SJSA1 (cell line): Measurements from ENCODE around the gene KCNE1. TPM values are rescaled to one million over a fixed set of nuclear protein-coding genes. Genes with fewer than 3 reads are reported as not detected.
"Not testable (repeated sequence)": the region's sequence is repeated elsewhere in the genome, so short reads cannot be mapped to it uniquely, and the experiment has no call there.

Experiments used
- DNase-seq, 2 experiments: peaks; one replicate each; pipeline ENCODE4 v3.0.0-alpha.2; 2015 to 2020; ENCODE audit warnings: low spot score in 2 of 2, low read depth in 1 of 2
- H3K27ac ChIP-seq: fragments of 250-450 bp; sonication (Bioruptor Pico); 2 replicates; pipeline ENCODE4 v1.5.1; 2020; ENCODE audit warnings: mild to moderate bottlenecking, moderate library complexity
- H3K27me3 ChIP-seq: fragments of 250-450 bp; sonication (Bioruptor Pico); replicated peaks from 2 replicates; pipeline ENCODE4 v1.5.1; 2020; ENCODE audit warnings: mild to moderate bottlenecking, moderate library complexity
- H3K36me3 ChIP-seq: fragments of 250-450 bp; sonication (Bioruptor Pico); 2 replicates; pipeline ENCODE4 v1.5.1; 2020; ENCODE audit warnings: mild to moderate bottlenecking
- H3K4me1 ChIP-seq: fragments of 250-450 bp; sonication (Bioruptor Pico); replicated peaks from 2 replicates; pipeline ENCODE4 v1.6.1; 2021; ENCODE audit warnings: mild to moderate bottlenecking
- H3K4me3 ChIP-seq: fragments of 250-450 bp; sonication (Bioruptor Pico); 2 replicates; pipeline ENCODE4 v1.5.1; 2020; ENCODE audit warnings: mild to moderate bottlenecking
- H3K9me3 ChIP-seq: fragments of 250-450 bp; sonication (Bioruptor Pico); replicated peaks from 2 replicates; pipeline ENCODE4 v1.5.1; 2020; ENCODE audit warnings: mild to moderate bottlenecking
- total RNA-seq: library from RNA; depleted of rRNA; stranded (reverse); fragments of >200 nt; shearing (Covaris generic); gene quantifications from 2 replicates; pipeline ENCODE4 v1.2.3, GENCODE V29; 2014

The KCNE1 gene
- total RNA-seq, 1 experiment from 2014 or later = 2.2 TPM

DNA sequence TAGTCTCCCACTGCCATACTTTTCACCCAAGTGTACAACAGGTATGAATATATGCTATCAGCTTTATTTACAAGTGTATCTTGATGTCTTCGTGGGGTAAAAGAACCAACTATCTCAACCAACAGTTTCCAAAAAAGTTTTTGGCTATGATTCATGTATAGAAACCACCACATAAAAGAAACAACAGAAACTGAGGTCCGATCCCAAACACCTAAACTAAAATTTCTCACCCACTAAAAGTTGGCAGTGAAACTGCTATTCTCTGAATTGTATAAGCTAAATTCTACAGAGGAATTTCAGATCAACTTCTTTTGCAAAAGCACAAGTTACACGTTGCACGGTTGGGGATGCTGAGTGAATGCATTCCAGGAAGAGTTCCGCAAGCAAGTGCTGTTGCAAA is 5.0 kb upstream of the KCNE1 start:
- DNase-seq = no peak
- Histone ChIP-seq H3K4me3 (no peak overlapping the region), H3K27ac (no peak overlapping the region), H3K9me3 (no peaks in the 10 kb centered on the region), H3K4me1 (no peaks in the 10 kb centered on the region), H3K36me3 (peaks cover 74% of the 10 kb centered on the region), H3K27me3 (no peaks in the 10 kb centered on the region)

DNA sequence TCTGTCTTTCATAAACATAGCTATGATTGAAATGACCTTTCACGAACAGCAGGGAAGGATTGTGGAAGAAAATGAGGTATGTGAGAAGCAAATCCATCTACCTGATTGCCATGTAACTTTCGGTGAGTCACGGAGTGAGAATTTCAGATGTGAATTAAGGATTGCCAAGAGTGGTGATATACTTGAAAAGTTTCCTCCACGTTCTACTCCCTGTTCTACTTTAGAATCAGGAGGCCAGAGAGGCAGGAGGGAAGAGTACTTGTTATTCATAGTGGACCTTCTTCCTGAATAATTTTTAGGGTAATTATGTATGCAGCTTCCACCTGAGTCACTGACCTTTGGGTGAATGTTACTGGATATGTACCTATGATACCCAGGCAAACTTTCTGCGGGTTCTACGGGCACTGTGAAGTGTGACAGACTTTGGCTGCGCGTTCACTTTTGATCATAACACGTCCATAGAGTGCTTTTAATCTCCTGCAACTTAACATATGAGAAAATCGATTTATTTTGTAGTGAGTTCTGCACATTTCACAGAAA is 2.6 kb upstream of the KCNE1 start:
- no peak overlapping the region for H3K27ac ChIP-seq
- H3K27me3 ChIP-seq = no peaks in the 10 kb centered on the region
- no peaks in the 10 kb centered on the region for H3K4me1 ChIP-seq
- no peak overlapping the region for H3K4me3 ChIP-seq
- no peak for DNase-seq
- no peaks in the 10 kb centered on the region for H3K9me3 ChIP-seq
- peaks cover 54% of the 10 kb centered on the region for H3K36me3 ChIP-seq

DNA sequence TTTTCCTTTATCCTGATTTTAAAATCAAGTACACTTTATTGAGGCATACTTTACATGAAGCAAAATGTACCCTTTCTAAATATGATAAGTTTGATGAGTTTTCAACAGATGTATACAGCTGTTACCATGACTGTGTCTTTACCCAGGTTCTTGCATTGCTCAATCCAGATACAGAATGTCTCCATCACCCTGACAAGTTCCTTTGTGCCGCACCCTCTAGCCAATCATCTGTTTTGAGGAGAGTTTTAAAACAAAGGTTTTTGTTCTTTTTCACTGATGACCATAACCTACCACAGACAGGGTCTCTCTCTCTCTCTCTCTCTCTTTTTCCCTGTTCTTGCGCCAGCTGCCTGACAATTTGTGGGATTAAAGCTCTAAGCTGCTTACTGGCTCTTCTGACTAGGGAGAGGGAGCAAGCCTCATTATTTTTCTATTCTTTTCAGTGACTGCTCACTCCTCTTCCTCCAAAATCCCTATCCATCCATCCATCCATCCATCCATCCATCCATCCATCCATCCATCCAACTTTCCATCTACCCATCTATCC is 1.2 kb upstream of the KCNE1 start:
- peaks cover 41% of the 10 kb centered on the region for H3K36me3 ChIP-seq
- no peak for DNase-seq

DNA sequence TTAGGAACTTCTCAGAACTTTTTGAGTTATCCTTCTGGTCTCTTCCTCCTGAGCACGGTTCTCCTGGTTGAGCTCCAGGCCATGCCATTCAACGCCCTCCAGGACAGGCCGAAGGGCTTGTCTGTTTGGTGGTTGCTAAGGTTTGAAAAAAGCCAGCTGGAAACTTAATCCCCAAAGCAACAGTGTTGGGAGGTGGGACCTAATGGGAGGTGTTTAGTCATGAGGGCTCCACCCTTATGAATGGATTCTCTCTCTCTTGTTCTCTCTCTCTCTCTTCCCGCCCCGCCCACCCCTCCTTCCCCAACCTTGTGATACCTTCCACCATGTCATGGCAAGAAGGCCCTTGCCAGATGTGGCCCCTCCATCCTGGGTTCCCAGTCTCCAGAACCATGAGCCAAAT is 829 bp downstream of the KCNE1 start:
- Histone ChIP-seq H3K4me3 (no peak overlapping the region), H3K36me3 (peaks cover 21% of the 10 kb centered on the region), H3K4me1 (no peaks in the 10 kb centered on the region), H3K9me3 (no peaks in the 10 kb centered on the region), H3K27ac (no peak overlapping the region), H3K27me3 (no peaks in the 10 kb centered on the region)
- no peak for DNase-seq

More for the DNA sequence above, 1.2 kb upstream of the KCNE1 start:
- Histone ChIP-seq H3K9me3 (no peaks in the 10 kb centered on the region), H3K4me1 (no peaks in the 10 kb centered on the region), H3K27me3 (no peaks in the 10 kb centered on the region), H3K27ac (no peak overlapping the region), H3K4me3 (no peak overlapping the region)

DNA sequence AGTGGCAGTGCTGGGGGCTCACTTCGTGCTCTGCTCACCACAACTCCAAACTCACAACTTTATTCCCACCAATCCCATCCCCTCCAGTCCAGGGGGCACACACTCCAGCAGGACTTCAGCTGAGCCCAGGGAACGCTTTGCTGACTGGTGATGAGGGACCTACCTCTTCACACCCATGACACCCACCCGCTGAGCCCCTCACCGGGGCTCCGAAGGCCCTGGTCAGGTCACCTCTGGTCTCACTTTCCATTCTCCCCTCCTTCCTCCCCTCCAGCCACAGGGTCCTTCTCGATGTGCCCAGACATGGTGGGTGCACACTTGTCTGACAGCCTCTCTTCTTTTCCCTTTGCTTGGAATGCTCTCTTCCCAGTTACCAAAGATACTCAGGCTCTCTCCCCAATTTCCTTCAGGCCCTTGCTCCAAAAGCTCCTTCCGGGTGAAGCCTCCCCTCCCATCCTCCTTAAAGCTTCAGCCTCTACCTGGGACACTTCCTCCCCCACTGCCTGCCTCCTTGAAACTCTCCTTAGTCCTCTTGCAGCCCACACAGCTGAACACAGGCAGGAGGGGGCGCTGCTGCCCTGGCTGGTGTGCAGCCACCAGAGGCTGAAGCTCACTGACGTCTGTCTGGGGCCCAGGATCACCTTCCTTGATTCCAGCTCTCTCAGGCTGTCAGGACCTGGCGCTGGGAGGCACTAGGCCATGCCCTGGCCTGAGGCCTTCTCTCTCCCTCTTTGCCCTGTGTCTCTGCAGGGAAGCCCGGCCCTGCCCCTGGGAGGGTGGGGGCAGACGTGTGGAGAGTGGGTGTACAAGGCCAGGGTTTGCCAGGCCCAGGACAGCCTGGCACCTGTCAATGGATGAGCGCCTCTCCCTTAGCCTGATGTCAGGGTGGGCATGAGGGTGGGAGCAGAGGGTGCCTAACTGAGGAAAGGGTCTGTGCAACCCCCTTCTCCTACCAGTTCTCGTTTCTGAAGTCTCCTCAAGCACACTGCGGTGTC is 1.6 kb downstream of the KCNE1 start:
- DNase-seq = peak; percentile 68 to 81

DNA sequence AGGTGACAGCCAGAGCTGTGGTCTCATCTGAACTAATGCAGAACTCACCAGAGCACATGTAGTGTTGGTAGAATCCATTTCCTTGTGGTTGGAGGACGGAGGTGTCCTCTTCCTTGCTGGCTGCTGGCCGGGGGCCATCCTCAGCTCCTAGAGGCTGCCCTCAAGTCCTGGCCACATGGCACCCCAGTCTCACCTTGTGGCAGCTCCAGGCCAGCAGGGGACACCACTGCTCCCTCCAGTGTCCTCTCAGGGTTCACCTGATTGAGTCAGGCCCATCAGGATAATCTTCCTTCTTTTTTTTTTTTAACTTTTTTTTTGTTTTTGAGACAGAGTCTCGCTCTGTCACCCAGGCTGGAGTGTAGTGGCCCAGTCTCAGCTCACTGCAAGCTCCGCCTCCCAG is 2.9 kb downstream of the KCNE1 start:
- Histone ChIP-seq H3K27ac (no peak overlapping the region), H3K9me3 (no peaks in the 10 kb centered on the region), H3K27me3 (no peaks in the 10 kb centered on the region), H3K4me3 (no peak overlapping the region), H3K4me1 (no peaks in the 10 kb centered on the region), H3K36me3 (0 out of 2 replicates have a peak, but pooled peaks cover 5% of the 10 kb centered on the region)
- DNase-seq = no peak

More for the DNA sequence above, 1.6 kb downstream of the KCNE1 start:
- no peaks in the 10 kb centered on the region for H3K9me3 ChIP-seq
- H3K27ac ChIP-seq = no peak overlapping the region
- H3K36me3 ChIP-seq = peaks cover 13% of the 10 kb centered on the region
- H3K4me3 ChIP-seq = no peak overlapping the region
- no peaks in the 10 kb centered on the region for H3K27me3 ChIP-seq
- H3K4me1 ChIP-seq = no peaks in the 10 kb centered on the region

DNA sequence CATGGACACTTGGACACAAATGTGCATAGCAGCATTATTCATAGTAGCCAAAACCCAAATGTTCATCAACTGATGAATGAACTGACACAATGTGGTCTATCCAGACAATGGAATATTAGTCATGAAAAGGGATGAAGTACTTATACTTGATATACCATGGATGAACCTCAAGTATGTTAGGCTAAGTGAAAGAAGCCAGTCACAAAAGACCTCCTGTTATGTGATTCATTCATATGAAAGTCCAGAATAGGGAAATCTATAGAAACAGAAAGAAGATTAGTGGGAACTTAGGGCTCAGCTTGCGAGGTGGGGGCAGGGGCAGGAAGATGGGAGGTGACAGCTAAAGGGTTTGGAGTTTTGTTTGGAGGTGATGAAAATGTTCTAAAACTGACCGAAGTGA is 7.4 kb downstream of the KCNE1 start:
- Histone ChIP-seq H3K36me3 (no peaks in the 10 kb centered on the region), H3K27ac (no peak overlapping the region), H3K27me3 (no peaks in the 10 kb centered on the region), H3K4me3 (no peak overlapping the region), H3K9me3 (no peaks in the 10 kb centered on the region), H3K4me1 (peaks cover 6% of the 10 kb centered on the region; the same call in 1 of the 2 replicates)
- no peak for DNase-seq

DNA sequence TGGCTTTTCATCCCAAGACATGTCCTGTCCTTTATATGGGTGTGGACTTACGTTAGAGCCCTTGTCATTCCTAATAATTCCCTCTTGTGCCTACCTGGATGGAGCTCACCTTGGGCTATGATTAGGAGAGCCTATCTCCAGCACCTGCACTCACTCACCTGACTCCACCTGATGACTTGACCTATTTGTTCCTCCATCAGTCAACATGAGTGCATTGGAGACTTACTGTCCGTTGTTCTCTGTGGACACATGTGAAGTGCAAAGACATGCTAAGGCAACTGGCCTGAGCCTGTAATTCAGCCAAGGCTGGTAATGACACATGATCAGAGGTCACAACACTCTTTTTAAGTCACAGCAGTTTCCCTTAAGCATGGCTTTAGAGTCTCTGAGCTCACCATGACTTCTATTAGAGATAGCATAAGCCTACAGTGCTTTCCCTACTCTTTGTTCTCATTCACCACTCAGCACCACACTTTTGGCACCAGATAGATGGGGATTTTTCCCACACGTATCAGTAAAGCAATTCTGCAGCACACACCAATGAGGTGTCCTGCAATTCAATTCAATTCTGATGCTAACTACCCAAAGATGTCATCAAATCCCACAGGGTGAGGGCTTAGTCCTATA is 9.4 kb downstream of the KCNE1 start:
- Histone ChIP-seq H3K4me3 (no peak overlapping the region), H3K9me3 (no peaks in the 10 kb centered on the region; the same call in 1 of the 2 replicates), H3K27me3 (no peaks in the 10 kb centered on the region), H3K4me1 (peaks cover 6% of the 10 kb centered on the region; the same call in 1 of the 2 replicates), H3K27ac (no peak overlapping the region), H3K36me3 (no peaks in the 10 kb centered on the region)
- DNase-seq = no peak

DNA sequence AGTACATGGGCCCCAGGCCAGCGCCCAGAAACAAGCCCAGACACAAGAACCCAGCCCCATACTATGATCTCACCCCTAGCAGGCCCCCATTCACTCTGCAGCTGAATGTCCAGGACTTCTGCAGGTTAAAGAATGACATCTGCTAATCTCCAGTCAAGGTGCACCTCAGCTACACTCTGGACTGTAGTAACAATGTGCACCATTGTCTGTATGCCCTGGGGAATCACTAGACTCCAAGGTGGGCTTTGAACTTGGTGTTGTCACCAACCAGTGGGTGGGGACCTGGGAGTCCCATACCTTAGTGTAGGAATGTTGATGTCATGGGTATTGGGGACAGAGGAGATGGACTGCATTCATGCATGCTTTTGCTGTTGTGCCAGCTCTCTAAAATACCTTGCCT is 10.3 kb downstream of the KCNE1 start:
- Histone ChIP-seq H3K27ac (no peak overlapping the region), H3K4me3 (no peak overlapping the region), H3K4me1 (peaks cover 6% of the 10 kb centered on the region; the same call in 1 of the 2 replicates), H3K36me3 (no peaks in the 10 kb centered on the region), H3K9me3 (no peaks in the 10 kb centered on the region; the same call in 1 of the 2 replicates), H3K27me3 (no peaks in the 10 kb centered on the region)
- no peak for DNase-seq

DNA sequence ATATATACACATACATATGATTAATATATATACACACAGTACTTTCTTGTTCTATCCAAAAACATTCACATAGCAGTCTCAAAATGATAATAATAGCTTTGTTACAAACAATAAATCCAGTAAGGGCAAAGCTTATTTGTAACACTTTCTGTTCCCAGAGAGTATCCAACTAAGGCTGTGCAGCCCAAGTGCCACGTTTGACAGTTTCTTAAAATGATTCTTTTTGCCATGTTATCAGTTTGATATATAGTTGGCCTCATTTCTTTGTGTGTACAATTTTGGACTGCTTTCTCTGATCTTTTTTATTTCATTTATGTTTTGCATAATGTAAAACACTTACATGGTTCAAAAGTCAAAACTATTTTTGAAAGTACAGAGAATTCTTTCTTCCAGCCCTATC is 11.8 kb downstream of the KCNE1 start:
- H3K27me3 ChIP-seq = no peaks in the 10 kb centered on the region
- no peak overlapping the region for H3K4me3 ChIP-seq
- H3K36me3 ChIP-seq = no peaks in the 10 kb centered on the region

DNA sequence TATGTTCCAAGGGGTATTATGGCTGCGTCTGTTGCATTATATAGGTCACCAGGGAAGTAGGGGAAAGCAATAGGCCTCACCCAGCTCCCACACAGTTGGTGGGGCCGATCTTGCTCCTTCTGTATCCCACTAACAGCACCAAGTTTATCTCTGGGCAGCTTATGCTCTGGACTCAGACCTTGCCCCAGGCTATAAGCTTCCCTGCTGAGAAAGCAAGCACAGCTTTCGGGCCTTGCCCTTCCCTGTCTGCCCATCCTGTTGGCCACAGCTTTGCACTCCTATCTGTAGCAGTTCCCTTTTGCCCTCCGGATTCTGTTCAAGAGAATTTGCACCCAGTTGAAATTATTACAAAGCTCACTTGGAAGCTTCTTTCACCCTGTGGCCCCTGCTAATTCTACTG is 12.9 kb downstream of the KCNE1 start:
- Histone ChIP-seq H3K36me3 (no peaks in the 10 kb centered on the region), H3K27ac (no peak overlapping the region), H3K4me3 (no peak overlapping the region), H3K4me1 (peaks cover 6% of the 10 kb centered on the region; the same call in 1 of the 2 replicates), H3K27me3 (no peaks in the 10 kb centered on the region), H3K9me3 (no peaks in the 10 kb centered on the region; the same call in 1 of the 2 replicates)
- DNase-seq = no peak

More for the DNA sequence above, 11.8 kb downstream of the KCNE1 start:
- H3K4me1 ChIP-seq = peaks cover 6% of the 10 kb centered on the region; the same call in 1 of the 2 replicates
- DNase-seq = no peak
- H3K9me3 ChIP-seq = no peaks in the 10 kb centered on the region; the same call in 1 of the 2 replicates
- no peak overlapping the region for H3K27ac ChIP-seq

DNA sequence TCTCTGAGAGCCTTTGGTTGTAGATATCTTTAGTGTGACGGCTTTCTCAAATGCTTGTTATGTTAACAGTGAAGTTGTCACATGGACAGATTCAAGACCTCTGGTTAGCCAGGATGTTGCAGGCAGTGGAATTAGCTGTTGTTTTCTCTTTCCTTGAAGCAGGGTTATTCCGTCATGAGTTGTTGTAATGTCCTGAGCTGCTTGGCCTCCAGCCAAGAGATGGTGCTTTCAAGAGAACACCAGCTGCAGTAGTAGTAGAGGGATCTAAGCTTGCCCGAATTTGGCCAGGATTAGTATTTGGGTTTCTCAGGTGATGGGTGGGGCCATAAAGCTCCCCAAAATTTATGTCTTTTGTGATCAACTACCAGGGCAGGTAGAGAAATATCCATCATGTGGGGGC is 13.4 kb downstream of the KCNE1 start:
- no peaks in the 10 kb centered on the region for H3K36me3 ChIP-seq
- no peak for DNase-seq
- H3K4me3 ChIP-seq = no peak overlapping the region
- no peaks in the 10 kb centered on the region; the same call in 1 of the 2 replicates for H3K9me3 ChIP-seq
- H3K27ac ChIP-seq = no peak overlapping the region
- H3K27me3 ChIP-seq = no peaks in the 10 kb centered on the region
- peaks cover 6% of the 10 kb centered on the region; the same call in 1 of the 2 replicates for H3K4me1 ChIP-seq

DNA sequence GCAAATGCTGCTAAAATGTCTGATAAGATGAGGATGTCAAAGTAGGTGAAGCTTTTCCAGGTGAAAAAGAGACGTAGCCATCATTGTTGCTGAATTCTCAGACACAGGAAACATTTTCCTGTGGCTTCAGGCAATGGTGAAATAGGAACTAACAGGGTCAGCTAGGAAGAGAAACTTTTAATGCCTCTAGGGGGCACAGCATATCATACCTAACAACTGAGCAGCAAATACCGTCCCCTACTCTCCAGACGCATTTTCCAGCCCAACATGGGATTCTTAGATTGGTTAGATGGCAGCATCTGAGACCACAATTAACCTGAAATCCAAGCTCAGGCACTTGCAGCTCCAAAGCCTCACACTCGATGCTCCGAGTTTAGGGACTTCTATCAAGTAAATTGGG is 28.2 kb downstream of the KCNE1 start:
- H3K4me3 ChIP-seq, H3K27ac ChIP-seq, DNase-seq, H3K27me3 ChIP-seq, H3K4me1 ChIP-seq, H3K9me3 ChIP-seq, H3K36me3 ChIP-seq: not testable (repeated sequence)
